ENCODE measurements around the gene OSBPL6.

DNA sequence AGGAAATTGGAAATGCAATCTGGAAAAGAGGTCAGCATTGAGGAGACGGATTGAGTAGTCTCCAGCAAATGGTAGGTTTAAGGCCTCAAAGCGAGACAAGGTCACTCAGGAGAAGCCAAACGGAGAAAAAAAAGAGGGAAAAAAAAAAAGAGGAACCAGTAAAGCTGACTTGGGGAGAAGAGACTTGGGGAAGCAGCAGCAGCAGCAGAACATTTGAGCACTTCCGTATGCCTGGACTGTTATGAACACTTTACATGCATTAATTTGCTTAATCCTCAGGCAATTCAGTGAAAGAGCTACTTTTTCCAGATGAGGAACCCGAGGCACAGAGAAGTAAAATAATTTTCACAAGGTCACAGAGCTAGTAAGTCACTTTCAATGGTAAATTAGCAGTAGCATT, 81.3 kb downstream of the OSBPL6 start:
- TF ChIP-seq, protein P1, sequence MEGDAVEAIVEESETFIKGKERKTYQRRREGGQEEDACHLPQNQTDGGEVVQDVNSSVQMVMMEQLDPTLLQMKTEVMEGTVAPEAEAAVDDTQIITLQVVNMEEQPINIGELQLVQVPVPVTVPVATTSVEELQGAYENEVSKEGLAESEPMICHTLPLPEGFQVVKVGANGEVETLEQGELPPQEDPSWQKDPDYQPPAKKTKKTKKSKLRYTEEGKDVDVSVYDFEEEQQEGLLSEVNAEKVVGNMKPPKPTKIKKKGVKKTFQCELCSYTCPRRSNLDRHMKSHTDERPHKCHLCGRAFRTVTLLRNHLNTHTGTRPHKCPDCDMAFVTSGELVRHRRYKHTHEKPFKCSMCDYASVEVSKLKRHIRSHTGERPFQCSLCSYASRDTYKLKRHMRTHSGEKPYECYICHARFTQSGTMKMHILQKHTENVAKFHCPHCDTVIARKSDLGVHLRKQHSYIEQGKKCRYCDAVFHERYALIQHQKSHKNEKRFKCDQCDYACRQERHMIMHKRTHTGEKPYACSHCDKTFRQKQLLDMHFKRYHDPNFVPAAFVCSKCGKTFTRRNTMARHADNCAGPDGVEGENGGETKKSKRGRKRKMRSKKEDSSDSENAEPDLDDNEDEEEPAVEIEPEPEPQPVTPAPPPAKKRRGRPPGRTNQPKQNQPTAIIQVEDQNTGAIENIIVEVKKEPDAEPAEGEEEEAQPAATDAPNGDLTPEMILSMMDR (IDR thresholded peaks at IDR 0.05 in 8 of 11, conservative IDR thresholded peaks at IDR 0.05 in 3 of 11), result no peak
- no peak for TF ChIP-seq POLR2A (IDR thresholded peaks at IDR 0.05)
